B cell (primary cell): ENCODE data around the gene RBM42. TPM values are rescaled to one million over a fixed set of nuclear protein-coding genes. Genes with fewer than 3 reads are reported as not detected.

Source experiments
- ATAC-seq: fragments of 200-7000 bp; cut with Tn5 transposase; one replicate; pipeline ENCODE4 v1.10.0; 2021; ENCODE audit warnings: low read depth, mild to moderate bottlenecking, moderate number of reproducible peaks, moderate library complexity
- CTCF ChIA-PET: fragments of 350-600 bp; sonication (Branson Sonifier 250); formaldehyde crosslinking; loops from one replicate; lab custom pipeline; 2021; ENCODE audit warnings: antibody characterized with exemption, inconsistent platforms; lab: Charles Lee
- POLR2A ChIA-PET: fragments of 350-600 bp; sonication (Branson Sonifier 250); formaldehyde crosslinking; loops from one replicate; lab custom pipeline; 2021; ENCODE audit warnings: antibody characterized with exemption; lab: Charles Lee
- DNase-seq: peaks from one replicate; pipeline ENCODE4 v3.0.0; 2013
- H2AFZ ChIP-seq: 2 replicates; pipeline ENCODE4 v1.6.1; 2012; ENCODE audit warnings: mild to moderate bottlenecking, low read depth, low read length; ENCODE audit not compliant: insufficient read depth, poor library complexity, severe bottlenecking
- H3K27ac ChIP-seq, 2 donors: 1 replicate in 1 of 2; 2 replicates in 1 of 2; pipeline ENCODE4 v1.5.1; 2012 to 2013; ENCODE audit warnings: low read length in 2 of 2, mild to moderate bottlenecking in 2 of 2, moderate library complexity in 1 of 2
- H3K27me3 ChIP-seq, 4 experiments: fragments of 200-600 bp in 1 of 4; sonication (generic) in 1 of 4; replicated peaks in 1 of 4; 1 replicate in 2 of 4; 2 replicates in 2 of 4; pipeline versions ENCODE4 v1.6.1 to v1.7.0; 2013 to 2016; ENCODE audit warnings: low read length in 3 of 4, mild to moderate bottlenecking in 2 of 4, mixed read lengths in 1 of 4, moderate library complexity in 1 of 4; ENCODE audit not compliant: insufficient read depth in 4 of 4, control insufficient read depth in 3 of 4; ENCODE audit errors: control extremely low read depth in 1 of 4
- H3K36me3 ChIP-seq, 2 experiments: replicated peaks in 1 of 2; 1 replicate in 1 of 2; 2 replicates in 1 of 2; pipeline versions ENCODE4 v1.6.1 to v1.7.1; 2013; ENCODE audit warnings: low read length in 1 of 2; ENCODE audit not compliant: insufficient read depth in 2 of 2, control insufficient read depth in 1 of 2; ENCODE audit errors: control extremely low read depth in 1 of 2, extremely low read depth in 1 of 2
- H3K4me1 ChIP-seq, 2 donors: fragments of 200-600 bp in 1 of 2; sonication (generic) in 1 of 2; 1 replicate in 1 of 2; 2 replicates in 1 of 2; pipeline versions ENCODE4 v1.5.1 to v1.6.1; 2013 to 2017; ENCODE audit warnings: low read length in 2 of 2; ENCODE audit not compliant: control insufficient read depth in 2 of 2, insufficient read depth in 2 of 2
- H3K4me2 ChIP-seq: replicated peaks from 2 replicates; pipeline ENCODE3; 2012; ENCODE audit warnings: mild to moderate bottlenecking, low read depth, low read length; ENCODE audit not compliant: poor library complexity, severe bottlenecking
- H3K4me3 ChIP-seq, 5 experiments: fragments of 200-600 bp in 1 of 5; sonication (generic) in 1 of 5; 1 replicate in 3 of 5; 2 replicates in 2 of 5; pipeline versions ENCODE4 v1.5.1 to v1.7.0; 2011 to 2016; ENCODE audit warnings: low read length in 4 of 5, mild to moderate bottlenecking in 4 of 5, low read depth in 2 of 5, control low read depth in 1 of 5, moderate library complexity in 1 of 5; ENCODE audit not compliant: insufficient read depth in 1 of 5; ENCODE audit errors: control extremely low read depth in 1 of 5, extremely low read depth in 1 of 5
- H3K79me2 ChIP-seq: fragments of 200-600 bp; sonication (generic); one replicate; pipeline ENCODE4 v1.6.0; 2016; ENCODE audit warnings: low read length; ENCODE audit not compliant: control insufficient read depth, insufficient read depth
- H3K9ac ChIP-seq: fragments of 200-600 bp; sonication (generic); 2 replicates; pipeline ENCODE4 v1.6.1; 2017; ENCODE audit warnings: mild to moderate bottlenecking, low read length, moderate library complexity
- H3K9me3 ChIP-seq, 3 donors: one replicate each; pipeline versions ENCODE4 v1.6.1 to v1.7.1; 2013; ENCODE audit warnings: low read length in 2 of 3; ENCODE audit not compliant: control insufficient read depth in 2 of 3, insufficient read depth in 1 of 3; ENCODE audit errors: control extremely low read depth in 1 of 3
- H4K20me1 ChIP-seq: 2 replicates; pipeline ENCODE4 v1.6.0; 2012; ENCODE audit warnings: mild to moderate bottlenecking, low read length; ENCODE audit not compliant: insufficient read depth, control insufficient read depth, poor library complexity, severe bottlenecking
- H3K27ac Mint-ChIP-seq: one replicate; pipeline ENCODE4 v1.8.0; 2021; ENCODE audit warnings: mixed read lengths
- H3K27me3 Mint-ChIP-seq: one replicate; pipeline ENCODE4 v1.8.0; 2021; ENCODE audit warnings: mixed read lengths
- H3K4me1 Mint-ChIP-seq: one replicate; pipeline ENCODE4 v1.8.0; 2021; ENCODE audit warnings: mixed read lengths
- H3K4me3 Mint-ChIP-seq: one replicate; pipeline ENCODE4 v1.8.0; 2021; ENCODE audit warnings: mixed read lengths
- H3K9me3 Mint-ChIP-seq: one replicate; pipeline ENCODE4 v1.8.0; 2022; ENCODE audit warnings: mixed read lengths; ENCODE audit not compliant: insufficient read depth
- CTCF ChIP-seq: fragments of 200-600 bp; IDR thresholded peaks from one replicate; pipeline ENCODE4 v1.8.0; 2022; ENCODE audit warnings: antibody characterized with exemption, mild to moderate bottlenecking
- EZH2 ChIP-seq: IDR thresholded peaks from 2 replicates; pipeline ENCODE4 v1.6.1; 2012; ENCODE audit warnings: borderline replicate concordance, low read depth, mild to moderate bottlenecking, moderate library complexity, low read length; ENCODE audit not compliant: insufficient read depth, poor library complexity, severe bottlenecking
- WGBS: methylation state at CpG from one replicate; pipeline ENCODE4 v1.1.5; 2013; ENCODE audit warnings: missing lambda C conversion rate; ENCODE audit not compliant: insufficient coverage; 5-methylcytosine and 5-hydroxymethylcytosine counted together
- intact Hi-C: fragments of 100-400 bp; cut with micrococcal nuclease; formaldehyde crosslinking; loops from one replicate; pipeline ENCODE4 v1.10.0; 2022
- polyA plus RNA-seq: library from polyadenylated mRNA; depleted of rRNA; stranded (reverse); fragments of >200 nt; gene quantifications from 2 replicates; pipeline ENCODE4 v1.2.3, GENCODE V29; 2012
- total RNA-seq, 2 donors: library from RNA; stranded (reverse); fragments of 120-200 nt in 1 of 2; gene quantifications; 1 replicate in 1 of 2; 2 replicates in 1 of 2; pipeline versions ENCODE4 v1.2.3 to v1.2.4, GENCODE V29; 2013 to 2022

The RBM42 gene
- total and polyA plus RNA-seq, 2 donors (not counting 1 experiment from before 2014, with no cell fraction given): 42.1 to 52.0 TPM

- WGBS: 96% methylated on average over 3 of the region's 3 CpGs
- Histone ChIP-seq H3K36me3 (peaks cover 2 to 41% of the 10 kb centered on the region in 2 experiments), H3K4me3 (no peak overlapping the region), H2AFZ (no peak overlapping the region), H3K9ac (no peak overlapping the region), H3K79me2 (peaks cover 4% of the 10 kb centered on the region), H4K20me1 (no peaks in the 10 kb centered on the region), H3K27ac (no peak overlapping the region), H3K9me3 (no peaks in the 10 kb centered on the region), H3K4me1 (no peaks in the 10 kb centered on the region), H3K4me2 (no peak overlapping the region), H3K27me3 (no peaks in the 10 kb centered on the region)
- intact Hi-C loops: no loop called here
- H3K27ac Mint-ChIP-seq: no peak overlapping the region
- no peak overlapping the region for H3K4me3 Mint-ChIP-seq
- TF ChIP-seq EZH2: no peak
- TF ChIP-seq CTCF: no peak
- no peaks in the 10 kb centered on the region for H3K9me3 Mint-ChIP-seq
- DNase-seq (no peak), ATAC-seq (no peak)
- POLR2A ChIA-PET: no interaction called here
- CTCF ChIA-PET: interaction anchor here (0.6 kb wide), 1 partner anchor 158 kb away, joined by 3 read pairs; no protein-coding TSS in a partner anchor
- H3K4me1 Mint-ChIP-seq: no peaks in the 10 kb centered on the region
- H3K27me3 Mint-ChIP-seq: no peaks in the 10 kb centered on the region
Observed at GRCh38 chr19:35663981-35664380, 35.1 kb downstream of the RBM42 start.

GRCh38 chr19:35665157-35665556 is 36.3 kb downstream of the RBM42 start:
- Histone ChIP-seq H2AFZ (no peak overlapping the region), H3K27ac (no peak overlapping the region), H3K79me2 (peaks cover 4% of the 10 kb centered on the region), H3K4me3 (no peak overlapping the region), H4K20me1 (no peaks in the 10 kb centered on the region), H3K27me3 (peaks cover 0 to 8% (median 2%) of the 10 kb centered on the region in 4 experiments), H3K9ac (no peak overlapping the region), H3K4me1 (no peaks in the 10 kb centered on the region), H3K4me2 (no peak overlapping the region), H3K36me3 (peaks cover 0 to 32% of the 10 kb centered on the region in 2 experiments), H3K9me3 (no peaks in the 10 kb centered on the region)
- TF ChIP-seq EZH2 (no peak), CTCF (no peak)
- H3K9me3 Mint-ChIP-seq: no peaks in the 10 kb centered on the region
- ChIA-PET CTCF (no interaction called here), POLR2A (no interaction called here)
- peaks cover 6% of the 10 kb centered on the region for H3K27me3 Mint-ChIP-seq
- no peak overlapping the region for H3K27ac Mint-ChIP-seq
- 96% methylated on average over 24 of the region's 24 CpGs for WGBS
- DNase-seq (no peak), ATAC-seq (no peak)
- no peaks in the 10 kb centered on the region for H3K4me1 Mint-ChIP-seq
- intact Hi-C loops: no loop called here
- no peak overlapping the region for H3K4me3 Mint-ChIP-seq
